ENCODE data around the gene PCDH9.

GRCh38 chr13:66972659-66973058, 257.5 kb downstream of the PCDH9 start:
- TF ChIP-seq SIX5 (IDR thresholded peaks at IDR 0.05; ENCODE audit: low read depth, low read length, severe bottlenecking) (no peak), CTCF (IDR thresholded peaks at IDR 0.05 in 2 of 3, conservative IDR thresholded peaks at IDR 0.05 in 1 of 3; ENCODE audit: control insufficient read depth in 2 of 3, extremely low read depth in 1 of 3, insufficient read depth in 1 of 3, low read depth in 3 of 3, low read length in 3 of 3) (no peak), POLR2A (IDR thresholded peaks at IDR 0.05; ENCODE audit: low read depth, low read length) (no peak), SUZ12 (IDR thresholded peaks at IDR 0.05; ENCODE audit: unreplicated experiment) (no peak), JUND (IDR thresholded peaks at IDR 0.05; ENCODE audit: low read depth, low read length) (no peak), MEF2A (IDR thresholded peaks at IDR 0.05; ENCODE audit: insufficient read depth, low read depth, low read length) (no peak), ZBTB33 (IDR thresholded peaks at IDR 0.05) (no peak), TARDBP (IDR thresholded peaks at IDR 0.05; ENCODE audit: borderline replicate concordance) (no peak), ASH2L (IDR thresholded peaks at IDR 0.05; ENCODE audit: borderline replicate concordance, low read depth) (no peak), PRDM15 (CRISPR knock-in tag; IDR thresholded peaks at IDR 0.05) (no peak), SMAD1 (IDR thresholded peaks at IDR 0.05; ENCODE audit: low read depth, partially characterized antibody) (no peak)
